Measurements from ENCODE around the gene MRM3.

The MRM3 gene, protein sequence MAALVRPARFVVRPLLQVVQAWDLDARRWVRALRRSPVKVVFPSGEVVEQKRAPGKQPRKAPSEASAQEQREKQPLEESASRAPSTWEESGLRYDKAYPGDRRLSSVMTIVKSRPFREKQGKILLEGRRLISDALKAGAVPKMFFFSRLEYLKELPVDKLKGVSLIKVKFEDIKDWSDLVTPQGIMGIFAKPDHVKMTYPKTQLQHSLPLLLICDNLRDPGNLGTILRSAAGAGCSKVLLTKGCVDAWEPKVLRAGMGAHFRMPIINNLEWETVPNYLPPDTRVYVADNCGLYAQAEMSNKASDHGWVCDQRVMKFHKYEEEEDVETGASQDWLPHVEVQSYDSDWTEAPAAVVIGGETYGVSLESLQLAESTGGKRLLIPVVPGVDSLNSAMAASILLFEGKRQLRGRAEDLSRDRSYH

GRCh38 chr17:781805-782731 lies at the start of gene MRM3, which contains the start of gene GLOD4:
MRM3 (plus strand) TSS chr17:782353; CDS start chr17:782379, 26 bp downstream.
GLOD4 (minus strand) TSS chr17:782280; CDS start chr17:782255, 25 bp downstream.
- TF ChIP-seq CTCF (IDR thresholded peaks at IDR 0.05; ENCODE audit: low read depth, low read length) = no peak
- in situ Hi-C loops (cut with HindIII; ENCODE audit: low sequenced_read_pairs) = no loop called here
- DNase-seq (ENCODE audit: low read depth, low spot score) = peak; percentile 86
- peak within 1 kb of the TSS; percentile 99 for H3K4me3 ChIP-seq (ENCODE audit: low read depth, low read length)

DNA sequence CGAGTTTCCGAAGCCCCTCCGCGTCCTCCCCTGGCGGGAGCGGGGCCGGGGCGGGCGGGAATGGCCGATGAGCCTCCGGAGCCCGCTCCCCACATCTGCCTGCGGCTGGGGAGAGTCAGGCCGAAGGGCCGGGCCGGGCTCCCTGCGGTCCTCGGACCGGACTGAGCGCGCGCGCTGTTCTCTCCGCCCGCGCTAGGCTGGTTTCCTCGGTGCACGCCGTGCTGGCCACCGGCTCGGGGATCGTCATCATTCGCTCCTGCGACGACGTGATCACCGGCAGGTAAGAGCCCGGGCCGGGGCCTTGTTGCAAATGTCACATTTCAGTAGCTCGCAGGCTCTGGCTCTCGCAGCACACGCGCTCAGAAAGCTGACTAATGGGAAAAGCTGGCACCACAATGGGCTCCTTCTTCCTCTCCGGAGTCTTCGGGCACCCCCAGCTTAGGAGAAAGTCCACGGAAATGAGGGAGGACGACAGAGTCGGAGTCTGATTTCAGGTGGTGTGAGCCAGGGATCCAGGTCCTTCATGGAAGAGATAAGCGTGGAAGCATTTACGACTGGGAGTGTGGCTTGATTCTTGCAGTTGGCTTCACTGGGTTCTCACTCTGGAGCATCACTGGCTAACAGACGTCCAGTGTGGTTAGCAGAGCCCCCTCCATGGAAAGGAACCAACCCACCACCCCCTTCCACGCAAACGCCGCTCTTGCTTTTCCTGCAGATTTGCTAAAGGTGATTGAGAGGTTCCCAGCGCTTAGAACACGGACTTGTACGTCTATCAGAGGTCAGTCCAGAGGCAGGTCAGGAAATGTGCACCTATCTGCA lies 49.0 kb upstream of the MRM3 start:
- in situ Hi-C loops (cut with HindIII; ENCODE audit: low sequenced_read_pairs) = no loop called here
- no peak for TF ChIP-seq CTCF (IDR thresholded peaks at IDR 0.05; ENCODE audit: low read depth, low read length)
- DNase-seq (ENCODE audit: low read depth, low spot score) = peak; percentile 37
- peak overlapping the region; percentile 59 for H3K4me3 ChIP-seq (ENCODE audit: low read depth, low read length)

DNA sequence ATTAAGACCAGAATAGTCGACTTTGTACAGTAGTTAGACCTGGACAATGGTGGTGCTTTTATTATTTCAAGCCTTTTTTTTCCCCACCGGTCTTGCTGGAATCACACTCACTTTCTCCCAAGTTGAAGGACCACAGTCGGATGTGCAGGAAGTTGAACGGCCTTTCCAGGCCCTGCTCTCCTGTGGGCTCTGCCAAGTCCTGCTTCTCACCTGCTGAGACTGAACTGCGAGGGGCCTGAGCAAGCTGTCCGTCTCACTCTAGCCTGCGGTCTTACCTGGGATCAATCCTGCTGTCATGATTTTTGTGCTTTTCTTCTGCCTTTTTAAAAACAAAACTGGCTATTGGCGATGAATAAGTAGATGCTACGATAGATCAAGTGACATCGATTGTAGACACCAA lies 48.4 kb upstream of the MRM3 start:
- TF ChIP-seq CTCF (IDR thresholded peaks at IDR 0.05; ENCODE audit: low read depth, low read length) = no peak

DNA sequence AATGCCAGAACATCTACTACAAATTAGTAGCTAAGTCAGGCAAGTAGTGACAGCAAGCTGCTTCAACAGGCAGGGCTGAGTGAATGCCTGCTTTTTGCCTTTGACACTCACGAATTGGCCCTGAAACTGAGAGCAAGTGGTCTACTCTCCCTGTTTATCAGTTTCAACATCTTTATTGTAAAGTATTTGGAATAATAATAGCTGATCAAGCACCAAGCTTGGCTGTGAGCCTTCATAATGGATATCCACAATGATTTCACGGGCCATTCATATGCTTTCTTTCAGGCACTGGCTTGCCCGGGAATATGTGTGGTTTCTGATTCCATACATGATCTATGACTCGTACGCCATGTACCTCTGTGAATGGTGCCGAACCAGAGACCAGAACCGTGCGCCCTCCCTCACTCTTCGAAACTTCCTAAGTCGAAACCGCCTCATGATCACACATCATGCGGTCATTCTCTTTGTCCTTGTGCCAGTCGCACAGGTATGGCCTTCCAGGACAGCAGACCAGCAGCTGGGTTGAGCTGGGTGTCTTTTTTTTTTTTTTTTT lies 44.5 kb upstream of the MRM3 start:
- no peak overlapping the region for H3K4me3 ChIP-seq (ENCODE audit: low read depth, low read length)
- in situ Hi-C loops (cut with HindIII; ENCODE audit: low sequenced_read_pairs) = no loop called here
- TF ChIP-seq CTCF (IDR thresholded peaks at IDR 0.05; ENCODE audit: low read depth, low read length) = no peak
- no peak for DNase-seq (ENCODE audit: low read depth, low spot score)

More for the DNA sequence above, 48.4 kb upstream of the MRM3 start:
- H3K4me3 ChIP-seq (ENCODE audit: low read depth, low read length) = peak overlapping the region; percentile 59
- no peak for DNase-seq (ENCODE audit: low read depth, low spot score)
- in situ Hi-C loops (cut with HindIII; ENCODE audit: low sequenced_read_pairs) = no loop called here

DNA sequence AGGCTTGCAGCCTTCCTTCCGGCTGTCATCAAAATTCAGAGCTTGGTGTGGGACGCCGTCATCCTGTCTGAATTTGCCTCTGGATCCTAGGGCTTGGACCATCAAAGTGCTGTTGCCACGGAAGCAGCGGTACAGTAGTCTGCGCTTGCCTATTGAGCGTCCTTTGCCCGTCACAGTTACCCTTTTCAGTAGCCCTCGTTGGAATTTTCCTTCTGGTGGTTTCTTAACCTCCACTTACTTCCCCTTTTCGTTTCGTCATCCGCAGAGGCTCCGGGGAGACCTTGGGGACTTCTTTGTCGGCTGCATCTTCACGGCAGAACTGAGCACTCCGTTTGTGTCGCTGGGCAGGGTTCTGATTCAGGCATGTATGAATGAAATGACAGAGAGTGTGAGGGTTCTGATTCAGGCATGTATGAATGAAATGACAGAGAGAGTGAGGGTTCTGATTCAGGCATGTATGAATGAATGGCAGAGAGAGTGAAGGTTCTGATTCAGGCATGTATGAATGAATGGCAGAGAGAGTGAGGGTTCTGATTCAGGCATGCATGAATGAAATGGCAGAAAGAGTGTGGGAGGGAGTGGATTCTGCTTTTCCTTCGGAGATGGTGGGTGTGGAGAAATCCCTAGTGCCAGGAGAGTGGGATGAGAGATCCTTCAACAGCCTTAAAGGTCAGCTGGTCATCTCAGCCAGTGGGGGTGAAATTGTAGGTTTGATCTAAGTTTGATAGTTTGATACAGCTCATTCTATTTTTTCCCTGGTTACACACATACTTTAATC lies 41.7 kb upstream of the MRM3 start:
- in situ Hi-C loops (cut with HindIII; ENCODE audit: low sequenced_read_pairs) = no loop called here
- no peak overlapping the region for H3K4me3 ChIP-seq (ENCODE audit: low read depth, low read length)
- no peak for TF ChIP-seq CTCF (IDR thresholded peaks at IDR 0.05; ENCODE audit: low read depth, low read length)
- no peak for DNase-seq (ENCODE audit: low read depth, low spot score)

Data from astrocyte of the spinal cord (primary cell).